Brain pericyte (primary cell): ENCODE measurements around the gene RNF186.
A peak's percentile ranks its signal among the peaks of the same experiment; 100 is the strongest.
"Not testable (repeated sequence)": the region's sequence is repeated elsewhere in the genome, so short reads cannot be mapped to it uniquely, and the experiment has no call there.

ENCODE experiments used
- DNase-seq: peaks from one replicate; pipeline ENCODE4 v3.0.0-alpha.2; 2012; ENCODE audit warnings: low read depth, low spot score

Gene RNF186, protein sequence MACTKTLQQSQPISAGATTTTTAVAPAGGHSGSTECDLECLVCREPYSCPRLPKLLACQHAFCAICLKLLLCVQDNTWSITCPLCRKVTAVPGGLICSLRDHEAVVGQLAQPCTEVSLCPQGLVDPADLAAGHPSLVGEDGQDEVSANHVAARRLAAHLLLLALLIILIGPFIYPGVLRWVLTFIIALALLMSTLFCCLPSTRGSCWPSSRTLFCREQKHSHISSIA

DNA sequence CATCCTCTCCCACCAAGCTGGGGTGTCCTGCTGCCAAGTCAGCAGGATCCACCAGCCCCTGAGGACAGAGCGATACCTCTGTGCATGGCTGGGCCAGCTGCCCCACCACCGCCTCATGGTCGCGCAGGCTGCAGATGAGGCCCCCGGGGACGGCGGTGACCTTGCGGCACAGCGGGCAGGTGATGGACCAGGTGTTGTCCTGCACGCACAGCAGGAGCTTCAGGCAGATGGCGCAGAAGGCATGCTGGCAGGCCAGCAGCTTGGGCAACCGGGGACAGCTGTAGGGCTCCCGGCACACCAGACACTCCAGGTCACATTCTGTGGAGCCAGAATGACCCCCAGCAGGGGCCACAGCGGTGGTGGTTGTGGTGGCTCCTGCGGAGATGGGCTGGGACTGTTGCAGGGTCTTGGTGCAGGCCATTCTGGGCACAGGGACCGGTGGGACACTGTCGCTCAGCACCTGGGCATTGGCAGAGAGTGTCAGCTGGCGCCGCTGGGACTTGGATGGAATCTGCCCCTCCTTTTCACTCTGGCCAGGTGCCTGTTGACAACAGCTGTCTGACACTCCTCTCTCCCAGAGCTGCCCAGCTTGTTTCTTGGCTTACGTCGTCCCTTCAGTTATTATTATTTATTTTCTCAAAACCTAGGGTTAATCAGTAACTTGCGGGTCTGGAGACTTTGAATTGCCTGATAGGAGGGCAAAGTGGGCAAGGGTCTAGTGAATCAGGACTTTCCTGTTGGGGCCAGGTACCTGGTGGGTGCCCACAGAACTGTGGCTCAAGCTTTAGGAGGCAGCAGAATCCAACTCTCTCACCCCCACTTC is at the start of gene RNF186:
RNF186 (minus strand) TSS at position 603 of the 823 bp plus-strand sequence; CDS start at position 421, 182 bp downstream.
- DNase-seq: no peak

DNA sequence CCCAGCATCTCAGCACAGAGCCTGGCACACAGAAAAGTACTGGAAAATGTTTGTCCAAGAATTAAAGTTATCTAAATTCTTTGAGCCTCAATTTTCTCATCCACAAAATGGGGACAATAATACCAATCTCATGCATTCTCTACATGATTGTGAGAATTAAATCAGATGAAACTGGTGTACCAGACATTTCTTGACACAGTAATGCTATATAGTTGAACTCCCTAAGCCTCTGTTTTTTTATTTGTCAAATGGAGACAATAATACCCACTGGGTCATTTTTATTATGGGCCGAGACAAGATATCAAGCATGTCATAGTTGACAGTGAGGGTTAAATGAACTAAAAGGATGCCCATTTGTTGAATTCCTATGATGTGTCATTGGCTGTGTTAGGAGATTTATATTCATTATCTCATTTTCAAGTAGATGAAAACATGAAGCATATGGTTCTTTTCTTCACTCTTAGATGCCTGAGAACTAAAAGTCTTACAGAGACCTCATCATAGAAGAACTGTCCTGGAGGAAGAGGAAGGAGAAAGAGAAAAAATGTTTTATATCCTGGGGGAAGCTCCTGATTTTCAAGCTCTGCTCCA is 49.6 kb upstream of the RNF186 start:
- no peak for DNase-seq

DNA sequence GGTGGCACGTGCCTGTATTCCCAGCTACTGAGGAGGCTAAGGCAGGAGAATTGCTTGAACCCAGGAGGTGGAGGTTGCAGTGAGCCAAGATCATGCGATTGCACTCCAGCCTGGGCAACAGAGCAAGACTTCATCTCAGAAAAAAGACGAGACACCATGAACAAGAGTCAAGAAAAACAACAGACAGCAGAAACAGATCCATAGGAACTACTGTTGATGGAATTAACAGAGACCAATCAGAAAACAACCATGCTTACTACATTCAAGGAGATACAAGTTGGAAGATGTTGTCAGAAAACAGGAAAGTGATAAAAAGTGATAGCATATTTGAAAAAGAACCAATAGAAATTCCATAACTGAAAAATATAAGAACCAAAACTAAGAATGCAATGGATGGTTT is 47.9 kb upstream of the RNF186 start:
- DNase-seq: no peak

DNA sequence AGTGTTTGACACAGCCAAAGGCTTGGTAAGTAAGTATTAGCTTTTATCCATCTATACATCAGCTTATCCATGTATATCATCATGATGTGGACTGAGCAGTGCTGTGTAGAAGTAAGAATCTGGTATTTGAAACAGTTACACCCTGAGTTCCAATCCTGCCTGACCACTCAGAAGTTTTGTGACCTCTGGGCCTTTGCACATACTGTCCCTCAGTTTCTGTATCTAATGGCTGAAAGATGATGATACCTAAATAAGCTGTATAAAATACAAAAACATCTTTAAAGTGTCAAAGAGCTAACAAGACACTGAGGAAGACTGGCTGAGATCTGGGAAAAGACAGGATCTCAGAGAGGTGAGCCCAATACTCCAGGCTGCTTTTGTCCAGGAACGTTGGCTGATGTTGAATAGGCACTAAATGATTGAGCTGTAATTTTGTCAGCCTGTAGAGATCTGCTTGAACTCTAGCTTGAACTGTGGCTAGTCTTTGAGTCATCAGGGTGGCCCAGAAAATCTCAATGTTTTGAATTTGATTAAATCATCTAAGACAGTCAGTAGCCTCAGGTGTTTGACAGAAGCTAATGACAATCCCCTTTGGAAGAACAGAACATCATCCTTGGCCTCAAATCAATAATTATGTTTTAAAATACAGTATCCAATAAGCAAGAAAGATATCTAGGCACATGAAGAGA is 46.9 kb upstream of the RNF186 start:
- no peak for DNase-seq

- DNase-seq: no peak
Observed at GRCh38 chr1:19861034-19861433, 46.0 kb upstream of the RNF186 start.

- no peak for DNase-seq
Observed at GRCh38 chr1:19860418-19860817, 45.3 kb upstream of the RNF186 start.

DNA sequence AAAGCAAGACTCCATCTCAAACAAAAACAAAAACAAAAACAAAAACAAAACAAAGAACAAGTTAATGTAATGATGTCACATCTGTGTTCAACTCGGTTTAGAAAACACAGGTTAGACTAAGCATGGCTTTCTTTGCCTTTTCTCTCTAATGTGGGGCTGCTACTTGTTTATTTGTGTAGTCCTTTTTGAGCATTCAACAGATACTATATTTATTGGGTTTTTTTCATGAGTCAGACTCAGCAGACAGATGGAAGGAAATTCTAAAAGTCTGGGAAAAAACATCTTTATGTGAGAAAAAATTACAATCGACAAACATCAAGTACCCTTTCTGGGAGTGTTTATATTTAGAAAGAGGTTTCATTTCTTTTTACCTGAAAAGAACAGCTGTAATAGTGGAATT is 44.8 kb upstream of the RNF186 start:
- DNase-seq: no peak

DNA sequence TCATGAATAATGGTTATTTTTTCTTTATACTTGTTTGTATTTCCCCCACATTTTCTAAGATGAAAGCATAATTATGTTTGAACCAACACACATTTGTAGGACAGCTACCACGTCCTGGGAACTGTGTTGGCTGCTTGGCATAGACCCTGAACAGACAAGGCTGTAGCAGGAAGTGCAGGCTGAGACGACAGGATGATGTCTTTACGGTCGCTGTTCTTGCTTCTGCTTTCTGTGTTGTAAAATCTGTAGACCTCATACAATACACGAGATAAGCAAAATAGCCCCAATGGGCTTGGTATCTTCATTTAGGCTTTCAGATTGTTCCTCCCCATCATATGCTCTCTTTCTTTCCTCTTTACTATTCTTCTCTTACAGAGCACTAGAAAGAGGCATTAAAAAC is 43.8 kb upstream of the RNF186 start:
- no peak for DNase-seq

- no peak for DNase-seq
Observed at GRCh38 chr1:19854866-19855265, 39.8 kb upstream of the RNF186 start.

GRCh38 chr1:19852036-19852435 is 37.0 kb upstream of the RNF186 start:
- DNase-seq: no peak

- DNase-seq: no peak
Observed at GRCh38 chr1:19850214-19850613, 35.1 kb upstream of the RNF186 start.

DNA sequence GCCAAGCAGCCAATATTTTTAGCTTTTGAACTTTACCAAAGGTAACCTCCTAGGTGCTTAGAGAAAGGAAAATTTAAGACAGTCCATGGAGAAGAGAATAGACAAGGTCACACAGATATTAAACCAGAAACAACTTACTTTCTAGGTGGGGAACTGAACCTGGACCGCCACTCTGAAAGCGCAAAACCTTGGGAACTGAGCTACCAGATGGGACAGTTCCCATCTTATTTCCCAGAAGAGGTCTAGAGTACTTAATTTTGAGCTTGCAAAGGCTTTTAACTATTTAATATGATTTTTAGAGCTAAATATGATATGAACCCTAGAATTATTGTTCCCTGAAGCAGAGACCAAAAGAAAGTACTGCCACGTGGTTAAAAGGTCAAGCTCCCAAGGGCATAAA is 34.2 kb upstream of the RNF186 start:
- DNase-seq: not testable (repeated sequence)

- DNase-seq: not testable (repeated sequence)
Observed at GRCh38 chr1:19847334-19847733, 32.3 kb upstream of the RNF186 start.

DNA sequence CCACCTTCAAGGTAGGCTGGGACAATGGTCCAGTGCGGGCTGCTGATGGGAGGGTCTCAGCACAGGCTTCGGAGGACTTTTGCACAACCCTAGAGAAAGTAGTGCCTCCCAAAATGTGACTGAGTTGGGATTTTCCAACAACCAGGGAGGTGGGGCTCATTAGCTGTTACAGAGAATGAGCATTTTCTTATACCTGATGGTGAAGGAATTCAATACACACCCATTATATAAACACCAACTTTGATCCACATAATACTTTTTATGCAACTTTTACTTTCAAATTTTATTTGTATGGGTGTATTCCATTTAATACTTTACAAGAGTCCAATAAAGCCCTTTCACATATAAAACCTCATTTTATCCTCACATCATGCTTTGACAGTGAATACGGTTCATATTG is 31.3 kb upstream of the RNF186 start:
- DNase-seq: no peak

DNA sequence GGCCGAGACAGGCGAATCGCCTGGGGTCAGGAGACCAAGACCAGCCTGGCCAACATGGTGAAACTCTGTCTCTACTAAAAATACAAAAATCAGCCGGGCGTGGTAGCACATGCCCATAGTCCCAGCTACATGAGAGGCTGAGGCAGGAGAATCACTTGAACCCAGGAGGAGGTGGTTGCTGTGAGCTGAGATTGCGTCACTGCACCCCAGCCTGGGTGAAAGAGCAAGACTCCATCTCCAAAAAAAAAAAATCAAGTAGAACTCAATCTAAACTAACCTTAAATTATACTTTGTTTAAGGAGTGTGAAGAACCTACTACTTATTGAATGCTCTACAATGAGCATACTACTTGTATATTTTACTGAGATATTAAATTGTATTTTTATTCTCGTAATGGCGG is 30.5 kb upstream of the RNF186 start:
- DNase-seq: no peak

DNA sequence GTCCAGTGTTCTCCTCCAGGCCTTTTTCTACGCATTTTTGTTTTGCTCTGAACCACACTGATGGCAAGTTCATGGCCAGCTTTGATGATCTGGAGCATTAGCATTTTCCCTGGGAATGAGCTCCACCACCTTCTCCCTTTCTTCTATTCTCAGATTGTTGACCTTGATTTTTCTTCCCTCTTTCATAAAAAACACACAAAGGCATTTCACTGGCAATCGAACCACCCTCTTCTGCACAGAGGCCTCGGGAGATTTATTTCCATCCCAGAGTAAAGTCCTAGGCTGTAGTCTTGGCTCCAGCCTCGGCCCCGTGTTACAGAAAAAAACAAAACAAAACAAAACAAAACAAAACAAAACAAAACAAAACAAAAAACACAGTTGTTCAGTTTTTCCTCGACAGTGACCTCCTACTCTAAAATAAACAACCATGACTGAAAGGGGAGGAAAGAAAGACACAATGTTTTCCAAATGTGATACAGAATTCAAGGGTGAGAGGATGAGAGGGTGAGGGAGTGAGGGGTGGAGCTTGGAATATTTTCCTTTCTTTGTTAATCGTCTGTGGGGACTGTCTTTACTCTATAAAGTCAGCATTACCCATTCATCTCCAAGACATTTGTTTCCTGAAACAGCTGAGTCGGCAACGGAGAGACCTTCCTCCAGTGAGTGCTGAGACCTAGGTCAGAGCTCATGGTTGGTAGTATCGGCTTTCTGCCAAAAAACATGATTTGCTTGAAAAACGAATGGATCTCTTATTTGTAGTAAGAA is 29.8 kb upstream of the RNF186 start:
- peak; percentile 82 for DNase-seq

GRCh38 chr1:19840228-19840627 is 25.1 kb upstream of the RNF186 start:
- DNase-seq: no peak

DNA sequence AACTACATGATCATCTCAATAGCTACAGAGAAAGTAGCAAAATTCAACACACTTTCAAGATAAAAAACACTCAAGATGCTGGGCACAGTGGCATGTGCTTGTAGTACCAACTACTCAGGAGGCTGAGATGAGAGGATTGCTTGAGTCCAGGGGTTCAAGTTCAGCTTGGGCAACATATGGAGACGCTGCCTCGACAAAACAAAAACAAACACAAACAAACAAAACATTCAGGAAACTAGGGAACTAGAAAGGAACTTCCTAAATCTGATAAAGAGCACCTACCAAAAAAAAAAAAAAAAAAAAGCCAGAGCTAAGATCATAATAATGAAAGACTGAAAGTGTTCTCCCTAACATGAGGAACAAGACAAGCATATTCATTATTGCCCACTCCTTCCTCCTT is 22.8 kb upstream of the RNF186 start:
- DNase-seq: no peak

DNA sequence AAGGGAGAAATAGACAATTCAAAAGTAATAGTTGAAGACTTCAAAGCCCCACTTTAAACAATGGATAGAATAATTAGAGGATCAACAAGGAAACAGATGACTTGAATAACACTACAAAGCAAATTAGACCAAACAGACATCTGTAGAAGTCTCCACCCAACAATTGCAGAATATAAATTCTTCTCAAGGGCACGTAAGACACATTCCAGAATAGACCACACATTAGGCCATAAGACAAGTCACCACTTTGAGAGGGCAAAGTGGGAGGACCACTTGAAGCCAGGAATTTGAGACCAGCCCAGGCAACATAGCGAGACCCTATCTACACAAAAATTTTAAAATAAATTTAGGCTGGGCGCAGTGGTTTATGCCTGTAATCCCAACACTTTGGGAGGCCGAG is 20.5 kb upstream of the RNF186 start:
- DNase-seq: no peak

DNA sequence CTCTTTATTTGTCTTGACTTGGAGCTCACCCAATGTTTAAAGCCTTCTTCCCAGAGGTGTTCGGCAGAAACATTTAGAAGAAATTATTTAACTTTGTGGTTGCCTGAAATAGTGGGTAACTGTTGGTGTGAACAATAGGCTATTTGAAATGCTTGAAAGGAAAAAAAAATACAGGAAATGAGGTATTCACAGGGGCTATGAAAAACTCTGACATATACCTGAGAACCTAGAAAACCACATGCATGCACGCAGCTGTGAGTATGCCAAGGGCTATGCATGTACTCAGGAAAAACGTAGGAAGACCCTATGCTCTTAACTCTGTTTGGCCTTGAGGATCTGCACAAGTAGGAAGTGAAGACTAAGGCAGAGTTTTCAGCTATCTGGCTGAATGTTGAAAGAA is 16.4 kb upstream of the RNF186 start:
- no peak for DNase-seq

DNA sequence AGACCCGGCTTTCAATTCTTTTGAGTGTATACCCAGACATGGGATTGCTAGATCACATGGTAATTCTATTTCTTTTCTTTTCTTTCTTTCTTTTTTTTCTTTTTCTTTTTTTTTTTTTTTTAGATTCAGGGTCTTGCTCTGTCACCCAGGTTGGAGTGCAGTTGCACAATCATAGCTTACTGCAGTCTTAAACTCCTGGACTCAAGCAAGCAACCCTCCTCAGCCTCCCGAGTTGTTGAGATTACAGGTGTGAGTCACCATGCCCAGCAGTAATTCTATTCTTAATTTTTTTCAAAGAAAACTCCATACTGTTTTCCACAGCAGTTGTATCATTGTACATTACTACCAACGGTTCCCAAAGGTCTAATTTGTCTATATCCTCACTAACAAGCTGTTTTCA is 13.5 kb upstream of the RNF186 start:
- DNase-seq: no peak

GRCh38 chr1:19825298-19825697 is 10.2 kb upstream of the RNF186 start:
- DNase-seq: no peak
